NCI-H146 (cell line): Measurements from ENCODE around the gene FAF1.

Experiments used
- DNase-seq: peaks from one replicate; lab custom pipeline; 2025; lab: John Stamatoyannopoulos, UW

Gene FAF1

DNA sequence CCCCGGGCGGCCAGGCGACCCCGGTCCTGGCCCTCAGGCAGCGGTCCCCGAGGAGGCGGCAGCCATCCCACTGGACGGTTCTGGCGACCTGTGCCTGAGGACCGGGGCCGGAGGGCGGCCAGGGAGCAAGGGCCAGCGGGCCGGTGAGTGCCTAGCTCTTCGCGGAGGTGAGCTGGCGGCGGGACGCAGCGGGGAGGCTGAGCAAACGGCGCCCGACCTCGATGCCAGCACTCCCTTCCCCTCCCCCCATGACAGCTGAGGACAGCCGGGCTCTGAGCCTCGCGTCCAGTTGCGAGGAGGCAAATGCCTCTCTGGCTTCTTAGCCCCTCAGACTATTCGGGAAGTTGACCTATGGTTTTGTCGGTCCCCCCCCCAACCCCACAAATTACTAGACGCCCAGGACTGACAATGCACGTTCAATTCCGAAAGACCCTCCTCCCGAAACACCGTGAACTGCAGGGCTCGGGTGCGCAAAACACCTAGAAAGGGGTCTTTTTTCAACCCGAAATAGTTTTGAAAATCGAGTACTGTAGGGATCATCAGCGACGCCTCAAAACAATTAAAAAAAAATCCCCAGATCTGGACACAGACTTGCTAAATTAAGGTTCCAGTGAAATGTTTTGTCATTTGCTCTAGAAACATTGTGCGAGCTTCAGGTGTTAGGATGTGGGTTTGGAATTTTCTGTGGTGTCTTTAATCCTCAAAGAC, 18.2 kb upstream of the FAF1 start:
- DNase-seq = peak; percentile 94

- DNase-seq = peak; percentile 85
Observed at GRCh38 chr1:50977575-50978143, 17.6 kb upstream of the FAF1 start.

- peak; percentile 85 for DNase-seq
Observed at GRCh38 chr1:50976890-50977574, 17.0 kb upstream of the FAF1 start.

GRCh38 chr1:50976111-50976889, 16.2 kb upstream of the FAF1 start:
- DNase-seq = peak; percentile 79

GRCh38 chr1:50975436-50975835, 15.4 kb upstream of the FAF1 start:
- DNase-seq = no peak

- no peak for DNase-seq
Observed at GRCh38 chr1:50974618-50974935, 14.5 kb upstream of the FAF1 start.

DNA sequence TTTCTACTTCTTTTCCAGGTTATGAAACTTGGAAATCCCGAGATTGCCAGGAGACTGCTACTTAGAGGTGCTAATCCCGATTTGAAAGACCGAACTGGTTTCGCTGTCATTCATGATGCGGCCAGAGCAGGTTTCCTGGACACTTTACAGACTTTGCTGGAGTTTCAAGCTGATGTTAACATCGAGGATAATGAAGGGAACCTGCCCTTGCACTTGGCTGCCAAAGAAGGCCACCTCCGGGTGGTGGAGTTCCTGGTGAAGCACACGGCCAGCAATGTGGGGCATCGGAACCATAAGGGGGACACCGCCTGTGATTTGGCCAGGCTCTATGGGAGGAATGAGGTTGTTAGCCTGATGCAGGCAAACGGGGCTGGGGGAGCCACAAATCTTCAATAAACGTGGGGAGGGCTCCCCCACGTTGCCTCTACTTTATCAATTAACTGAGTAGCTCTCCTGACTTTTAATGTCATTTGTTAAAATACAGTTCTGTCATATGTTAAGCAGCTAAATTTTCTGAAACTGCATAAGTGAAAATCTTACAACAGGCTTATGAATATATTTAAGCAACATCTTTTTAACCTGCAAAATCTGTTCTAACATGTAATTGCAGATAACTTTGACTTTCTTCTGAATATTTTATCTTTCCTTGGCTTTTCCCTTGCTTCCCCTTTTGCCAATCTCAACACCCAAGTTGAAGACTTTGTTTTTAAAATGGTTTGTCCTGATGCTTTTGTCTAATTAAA, 14.0 kb upstream of the FAF1 start:
- no peak for DNase-seq

GRCh38 chr1:50973255-50973654, 13.2 kb upstream of the FAF1 start:
- DNase-seq = no peak

GRCh38 chr1:50972766-50973165, 12.7 kb upstream of the FAF1 start:
- no peak for DNase-seq

DNA sequence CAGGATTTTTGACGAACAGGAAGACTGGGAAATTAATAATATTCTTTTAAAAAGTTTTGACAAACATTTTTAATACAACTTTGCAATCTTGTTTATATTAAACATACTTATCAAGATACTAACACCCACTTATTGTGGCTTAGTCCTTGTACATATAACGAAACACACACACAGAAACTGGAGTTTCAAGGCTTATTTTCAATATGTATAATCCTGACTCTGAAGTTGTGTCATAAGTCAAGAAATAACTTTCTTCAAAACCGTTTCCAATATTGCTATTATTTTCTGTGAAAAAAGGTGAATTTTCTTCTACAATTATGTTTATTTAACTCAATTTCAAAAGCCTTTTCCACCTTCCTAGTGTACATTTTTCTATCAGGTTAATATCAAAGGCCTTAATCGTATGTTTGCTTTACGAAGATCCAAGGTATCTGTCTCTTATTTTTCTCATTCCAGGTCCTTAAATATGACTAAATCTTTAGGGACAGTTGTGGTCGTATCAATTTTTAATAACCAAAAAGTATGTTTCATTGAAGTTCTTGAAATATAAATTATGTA, 11.8 kb upstream of the FAF1 start:
- no peak for DNase-seq

- peak; percentile 48 for DNase-seq
Observed at GRCh38 chr1:50970931-50971582, 11.0 kb upstream of the FAF1 start.

DNA sequence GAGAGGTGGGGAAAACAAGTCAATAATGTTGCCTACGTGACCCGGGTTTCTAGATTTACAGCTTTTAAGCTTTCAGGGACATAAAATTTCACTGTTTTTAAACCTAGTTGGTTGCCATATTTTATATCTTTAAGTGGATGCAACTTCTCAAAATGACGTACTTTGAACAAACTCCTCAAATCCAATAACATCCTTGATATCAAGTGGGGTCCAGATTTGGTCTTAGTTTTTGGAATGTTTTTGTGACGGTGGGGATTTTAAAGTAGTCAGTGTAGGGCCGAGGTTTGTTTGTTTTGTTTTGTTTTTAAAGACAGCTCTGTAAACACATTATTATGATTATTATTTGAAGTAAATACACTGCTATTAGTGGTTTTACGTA, 10.4 kb upstream of the FAF1 start:
- no peak for DNase-seq

GRCh38 chr1:50969611-50970508, 9.8 kb upstream of the FAF1 start, which contains the start of gene CDKN2C:
Gene CDKN2C, plus strand, starts transcription at chr1:50970245. Its CDS starts 124 bp downstream, at chr1:50970369.
- DNase-seq = peak; percentile 84

GRCh38 chr1:50968821-50969610, 8.9 kb upstream of the FAF1 start:
- peak; percentile 68 for DNase-seq

GRCh38 chr1:50968158-50968820, 8.2 kb upstream of the FAF1 start:
- DNase-seq = peak; percentile 91

DNA sequence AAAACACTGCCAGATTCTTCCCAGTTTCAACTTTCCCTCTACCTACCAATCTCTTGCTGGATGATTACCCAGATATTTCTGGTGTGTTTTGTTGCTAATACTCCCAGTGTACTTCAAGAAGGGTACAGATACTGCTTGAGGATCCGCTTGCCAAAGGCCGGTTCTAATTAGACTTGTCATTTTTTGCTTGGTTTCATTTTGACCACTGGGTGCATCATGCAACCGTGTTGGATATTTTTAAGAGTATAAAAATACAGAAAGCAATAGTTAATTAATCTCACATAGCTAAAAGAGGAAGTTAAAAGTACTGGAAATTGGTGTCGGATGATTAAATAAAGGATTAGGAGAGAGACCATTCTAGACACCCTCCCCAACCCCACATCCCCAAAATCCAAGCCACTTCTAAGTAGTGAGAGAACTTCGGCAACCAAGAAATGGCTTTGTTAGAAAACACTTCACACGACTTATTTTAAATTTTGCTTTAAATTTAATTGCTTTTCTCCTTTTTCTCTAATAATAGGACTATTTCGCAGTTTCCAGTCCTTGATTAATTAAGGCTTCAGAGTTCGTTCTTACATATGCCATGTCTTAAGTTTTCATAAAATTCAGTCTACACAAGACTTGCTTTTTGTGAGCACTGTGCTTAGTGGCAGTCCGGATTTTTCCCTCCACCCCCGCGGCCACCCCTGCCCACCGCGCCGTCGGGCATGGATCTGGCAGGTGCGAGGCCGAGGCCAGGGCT, 7.5 kb upstream of the FAF1 start:
- peak; percentile 19 for DNase-seq

DNA sequence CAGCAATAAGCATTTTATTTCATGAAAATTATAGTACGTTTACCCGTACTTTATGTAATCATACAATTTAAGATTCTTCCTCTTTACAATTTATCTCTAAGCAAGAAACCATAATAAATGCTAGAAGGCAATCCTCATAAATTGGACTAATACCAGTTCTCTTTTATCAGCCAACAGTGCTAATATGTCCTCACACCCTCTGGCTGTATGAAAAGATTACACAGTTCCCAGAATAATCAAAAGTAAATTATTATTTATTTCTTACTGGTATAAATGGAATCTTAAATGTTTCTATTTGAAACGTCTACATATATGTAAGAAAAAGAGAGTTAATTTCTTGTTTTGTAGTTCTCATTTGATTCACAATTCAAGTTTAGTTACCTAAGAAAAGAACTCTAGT, 6.9 kb upstream of the FAF1 start:
- DNase-seq = no peak

- DNase-seq = no peak
Observed at GRCh38 chr1:50964863-50965262, 4.8 kb upstream of the FAF1 start.
